GM18505 (cell line): ENCODE measurements around the gene GMCL2.

Source experiments
- ATAC-seq: cut with Tn5 transposase; IDR thresholded peaks from one replicate; pipeline ENCODE4 v1.9.1; 2021; ENCODE audit not compliant: unreplicated experiment
- POLR2A ChIP-seq: IDR thresholded peaks from 4 replicates; pipeline ENCODE4 v1.6.1; 2011; ENCODE audit warnings: borderline replicate concordance; ENCODE audit not compliant: insufficient read depth, insufficient read length; ENCODE audit errors: extremely low read depth

GMCL2 gene

GRCh38 chr5:178194026-178194425 lies 6.9 kb upstream of the GMCL2 start:
- TF ChIP-seq POLR2A, result no peak
- no peak for ATAC-seq

DNA sequence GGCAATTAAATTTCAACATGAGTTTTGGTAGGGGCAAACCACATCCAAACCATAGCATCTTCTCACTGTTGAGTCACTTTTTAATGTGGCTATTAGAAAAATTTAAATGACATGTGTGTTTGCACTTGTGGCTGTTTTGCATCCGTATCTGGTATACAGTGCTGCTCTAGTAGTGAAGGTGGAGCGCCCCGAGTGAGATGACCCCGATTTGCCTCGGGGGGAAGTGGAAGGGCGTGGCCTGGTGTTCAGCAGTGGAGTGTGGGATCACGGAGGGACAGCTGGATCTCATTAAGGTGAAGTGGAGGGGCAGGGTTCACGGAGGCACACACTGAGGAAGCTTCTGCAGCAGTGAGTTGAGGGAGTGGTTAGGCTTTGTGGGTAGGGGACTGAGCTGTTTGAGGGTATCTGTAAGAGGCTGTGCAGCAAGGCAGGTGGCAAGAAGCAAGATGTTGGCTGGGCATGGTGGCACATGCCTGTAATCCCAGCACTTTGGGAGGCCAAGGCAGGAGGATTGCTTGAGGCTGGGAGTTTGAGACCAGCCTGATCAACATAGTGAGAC lies 6.2 kb upstream of the GMCL2 start:
- TF ChIP-seq POLR2A, result no peak
- no peak for ATAC-seq

- no peak for ATAC-seq
- TF ChIP-seq POLR2A, result no peak
Measured at GRCh38 chr5:178192787-178193186, 5.6 kb upstream of the GMCL2 start.

- no peak for ATAC-seq
- no peak for TF ChIP-seq POLR2A
Measured at GRCh38 chr5:178192244-178192643, 5.1 kb upstream of the GMCL2 start.

DNA sequence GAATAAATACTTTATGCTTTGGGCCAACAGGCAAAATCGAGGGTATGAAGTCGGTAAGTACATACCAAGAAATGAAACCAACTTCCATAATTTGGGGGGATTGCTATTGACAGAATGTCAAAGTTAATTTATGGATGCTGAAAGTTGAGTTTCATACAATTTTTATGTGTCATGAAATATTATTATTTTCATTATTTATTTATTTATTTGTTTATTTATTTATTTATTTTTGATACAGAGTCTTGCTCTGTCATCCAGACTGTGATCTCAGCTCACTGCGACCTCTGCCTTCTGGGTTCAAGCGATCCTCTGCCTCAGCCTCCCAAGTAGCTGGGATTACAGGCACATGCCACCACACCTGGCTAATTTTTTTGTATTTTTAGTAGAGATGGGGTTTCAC lies 4.5 kb upstream of the GMCL2 start:
- no peak for TF ChIP-seq POLR2A
- ATAC-seq, result no peak

- ATAC-seq, result no peak
- TF ChIP-seq POLR2A, result no peak
Measured at GRCh38 chr5:178189433-178189832, 2.3 kb upstream of the GMCL2 start.

DNA sequence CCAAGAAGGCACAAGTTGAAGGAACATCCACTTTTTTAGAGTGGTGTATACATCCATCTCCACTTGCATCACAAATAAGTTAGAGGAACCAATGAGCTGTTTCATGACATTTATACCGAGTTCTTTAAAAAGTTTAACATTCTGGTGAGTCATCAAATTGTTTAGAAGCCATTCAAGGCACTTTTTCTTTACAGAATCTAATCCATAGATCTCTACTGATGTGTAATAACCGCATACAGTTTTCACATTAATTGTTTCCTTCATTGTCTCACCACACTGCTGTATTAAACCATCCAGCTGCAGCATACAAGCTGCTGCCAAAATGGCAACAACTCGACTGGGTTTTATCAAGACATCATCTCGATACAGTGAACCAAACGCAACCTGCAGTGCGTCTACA lies 744 bp downstream of the GMCL2 start:
- ATAC-seq, result no peak

DNA sequence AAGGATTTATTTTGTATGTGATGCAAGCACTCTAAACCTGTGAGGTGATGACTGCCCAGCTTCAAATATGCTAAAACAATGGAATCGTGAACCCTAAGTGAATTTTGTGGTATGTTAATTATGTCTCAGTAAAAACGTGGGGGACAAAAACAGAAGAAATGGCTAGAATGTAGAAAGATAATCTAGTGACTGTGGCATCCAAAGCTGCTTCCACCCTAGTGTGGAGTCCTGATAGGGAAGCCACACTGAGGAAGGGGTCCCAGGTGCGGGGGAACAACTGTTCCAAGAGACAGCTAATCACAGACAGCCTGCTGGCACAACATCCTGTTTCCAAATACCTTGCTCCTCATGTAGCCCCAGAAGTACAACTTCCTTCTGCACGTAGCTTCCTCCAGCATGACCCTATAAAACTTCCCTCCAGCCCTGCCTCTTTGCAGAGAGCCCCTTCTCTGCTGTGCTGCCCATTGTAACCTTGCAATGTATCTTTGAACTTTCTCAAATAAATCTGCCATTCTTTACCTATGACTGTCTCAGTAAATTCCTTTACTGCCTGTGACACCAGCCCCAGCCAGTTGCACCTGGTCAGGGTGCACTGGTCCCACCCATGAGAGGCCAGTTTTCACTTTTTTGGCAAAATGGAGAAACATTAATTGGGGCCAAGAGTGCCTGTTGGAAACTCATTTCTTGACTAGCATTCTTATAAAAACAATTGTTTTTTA lies 4.9 kb downstream of the GMCL2 start:
- no peak for TF ChIP-seq POLR2A
- ATAC-seq, result no peak

More for the DNA sequence above, 744 bp downstream of the GMCL2 start:
- no peak for TF ChIP-seq POLR2A

GRCh38 chr5:178180141-178180863 lies 6.9 kb downstream of the GMCL2 start:
- no peak for TF ChIP-seq POLR2A
- no peak for ATAC-seq

DNA sequence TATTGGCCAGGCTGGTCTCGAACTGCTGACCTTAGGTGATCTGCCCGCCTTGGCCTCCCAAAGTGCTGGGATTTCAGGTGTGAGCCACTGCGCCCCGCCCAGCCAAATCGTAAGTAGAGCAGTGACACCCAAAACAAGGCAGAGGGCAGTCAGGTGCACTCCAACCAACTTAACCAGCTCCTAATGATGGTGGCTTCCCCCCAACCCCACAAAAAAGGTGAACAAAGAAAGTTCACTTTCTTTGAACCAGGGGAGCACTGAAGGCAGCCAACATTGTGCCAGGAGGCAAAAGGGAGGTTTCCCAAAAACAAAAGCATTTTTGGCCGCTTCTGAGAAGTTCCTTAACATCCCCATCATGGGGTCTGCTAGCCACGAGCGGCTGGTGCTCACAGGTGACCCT lies 9.6 kb downstream of the GMCL2 start:
- TF ChIP-seq POLR2A, result no peak
- no peak for ATAC-seq

- no peak for ATAC-seq
- TF ChIP-seq POLR2A, result no peak
Measured at GRCh38 chr5:178176791-178177190, 10.4 kb downstream of the GMCL2 start.

DNA sequence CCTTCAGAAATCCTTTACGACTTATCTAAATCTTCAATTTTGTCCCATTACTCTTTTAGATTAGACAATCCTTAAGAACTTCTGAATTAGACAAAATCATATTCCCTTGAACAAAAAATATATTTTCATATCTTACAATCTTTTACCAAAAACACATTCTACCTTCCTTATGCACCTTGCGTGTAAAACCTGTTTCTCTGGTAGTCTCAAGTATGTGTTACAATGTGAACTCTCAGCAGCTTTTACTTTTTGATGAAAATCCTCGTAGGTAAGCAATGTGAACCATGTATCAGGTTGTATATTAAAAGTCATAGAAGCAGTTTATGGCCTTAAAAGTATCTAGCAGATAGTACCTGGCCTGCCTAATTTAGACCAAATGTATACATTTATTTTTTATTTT lies 12.7 kb downstream of the GMCL2 start:
- no peak for TF ChIP-seq POLR2A
- no peak for ATAC-seq

DNA sequence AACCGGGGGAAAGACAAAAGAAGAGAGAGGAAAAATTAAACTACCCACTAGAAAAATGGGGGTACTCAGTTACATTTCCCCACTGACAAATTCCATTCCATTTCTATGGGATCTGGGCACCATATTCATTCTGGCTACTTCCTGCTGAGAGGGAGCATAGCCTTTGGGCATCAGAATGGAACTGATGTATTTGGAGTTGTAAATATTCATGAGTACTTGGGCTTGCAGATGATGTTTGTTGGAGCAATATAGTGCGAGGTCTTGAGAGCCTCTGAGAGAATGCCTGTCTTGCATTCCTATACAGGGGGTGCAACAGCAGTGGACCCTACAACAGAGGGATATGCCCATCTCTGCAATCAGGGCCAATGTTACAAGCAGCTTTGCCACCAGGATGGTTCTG lies 16.7 kb downstream of the GMCL2 start:
- TF ChIP-seq POLR2A, result no peak
- ATAC-seq, result no peak

GRCh38 chr5:178165581-178165980 lies 21.6 kb downstream of the GMCL2 start:
- TF ChIP-seq POLR2A, result no peak
- no peak for ATAC-seq
